ENCODE data around the gene TAS2R60. TPM values are rescaled to one million over a fixed set of nuclear protein-coding genes. Genes with fewer than 3 reads are reported as not detected.

The TAS2R60 gene
- polyA plus RNA-seq, 1 of the 3 experiments (the other 2 are of a cell fraction): not detected

GRCh38 chr7:143398616-143399015 is 44.6 kb upstream of the TAS2R60 start (continued):
- TF ChIP-seq ZBTB33 (IDR thresholded peaks at IDR 0.05; ENCODE audit: borderline replicate concordance, low read depth): no peak
- no peak for TF ChIP-seq MAX (IDR thresholded peaks at IDR 0.05; ENCODE audit: low read depth)
- TF ChIP-seq FOSL2 (IDR thresholded peaks at IDR 0.05; ENCODE audit: borderline replicate concordance, low read depth): no peak

- POLR2A ChIA-PET: no interaction called here
Measured at GRCh38 chr7:143399151-143399550, 44.1 kb upstream of the TAS2R60 start.

GRCh38 chr7:143399642-143400041 is 43.6 kb upstream of the TAS2R60 start:
- H3K36me3 ChIP-seq (replicated peaks in 1 of 2; ENCODE audit: control insufficient read depth in 1 of 2, insufficient read depth in 2 of 2, low read length in 1 of 2): no peaks in the 10 kb centered on the region
- no peaks in the 10 kb centered on the region for H4K20me1 ChIP-seq (ENCODE audit: insufficient read depth)
- H3K4me3 ChIP-seq (ENCODE audit: low read depth in 2 of 2, low read length in 1 of 2): no peak overlapping the region
- ChIA-PET CTCF (interaction anchor here (0.6 to 1.6 kb wide), 4 partner anchors 11 to 47 kb away, joined by 3 to 4 read pairs (median 4); no protein-coding TSS in a partner anchor), POLR2A (no interaction called here)
- H3K4me1 ChIP-seq (ENCODE audit: control insufficient read depth in 1 of 2, insufficient read depth in 2 of 2, low read depth in 1 of 2, low read length in 1 of 2): no peaks in the 10 kb centered on the region
- 84% methylated on average over 18 of the region's 20 CpGs for WGBS (ENCODE audit: low lambda C conversion rate)
- peaks cover 10% of the 10 kb centered on the region for H3F3A ChIP-seq (replicated peaks; ENCODE audit: insufficient read depth)
- no peak overlapping the region for H3K9ac ChIP-seq
- H3K9me3 ChIP-seq: no peaks in the 10 kb centered on the region
- H2AFZ ChIP-seq (ENCODE audit: low read depth): no peak overlapping the region
- no peaks in the 10 kb centered on the region for H3K27me3 ChIP-seq (ENCODE audit: insufficient read depth)
- DNase-seq: no peak
- no peak overlapping the region for H3K27ac ChIP-seq (ENCODE audit: low read depth in 2 of 2, low read length in 1 of 2)
- no peaks in the 10 kb centered on the region for H3K9me2 ChIP-seq
- H3K79me2 ChIP-seq (ENCODE audit: insufficient read depth): no peaks in the 10 kb centered on the region
- no peak overlapping the region for H3K4me2 ChIP-seq
- TF ChIP-seq TAF1 (IDR thresholded peaks at IDR 0.05; ENCODE audit: borderline replicate concordance, low read depth, low read length) (no peak), USF2 (IDR thresholded peaks at IDR 0.05; ENCODE audit: borderline replicate concordance, low read depth, low read length) (no peak), ELF1 (IDR thresholded peaks at IDR 0.05) (no peak), EP300 (IDR thresholded peaks at IDR 0.05; ENCODE audit: borderline replicate concordance in 1 of 2, low read depth in 1 of 2, low read length in 1 of 2) (no peak), CHD2 (IDR thresholded peaks at IDR 0.05; ENCODE audit: low read length, partially characterized antibody) (no peak), REST (IDR thresholded peaks at IDR 0.05; ENCODE audit: low read depth, low read length) (no peak), YY1 (IDR thresholded peaks at IDR 0.05; ENCODE audit: low read depth) (no peak), PBX3 (IDR thresholded peaks at IDR 0.05) (no peak), SIN3A (IDR thresholded peaks at IDR 0.05; ENCODE audit: borderline replicate concordance, low read depth, low read length) (no peak), FOSL2 (IDR thresholded peaks at IDR 0.05; ENCODE audit: borderline replicate concordance, low read depth) (no peak), RFX5 (IDR thresholded peaks at IDR 0.05; ENCODE audit: low read length) (no peak), FOXJ3 (CRISPR knock-in tag; IDR thresholded peaks at IDR 0.05) (no peak), FOXM1 (IDR thresholded peaks at IDR 0.05; ENCODE audit: low read depth) (no peak)

More at GRCh38 chr7:143399151-143399550, 44.1 kb upstream of the TAS2R60 start:
- no peaks in the 10 kb centered on the region for H3K9me2 ChIP-seq
- no peaks in the 10 kb centered on the region for H3K79me2 ChIP-seq (ENCODE audit: insufficient read depth)
- H4K20me1 ChIP-seq (ENCODE audit: insufficient read depth): no peaks in the 10 kb centered on the region
- peaks cover 10% of the 10 kb centered on the region for H3F3A ChIP-seq (replicated peaks; ENCODE audit: insufficient read depth)
- no peak for TF ChIP-seq ELF1 (IDR thresholded peaks at IDR 0.05)
- no peak for TF ChIP-seq GATA2 (CRISPR knock-in tag; IDR thresholded peaks at IDR 0.05)
- no peak for TF ChIP-seq MAX (IDR thresholded peaks at IDR 0.05; ENCODE audit: low read depth)
- no peak for TF ChIP-seq EP300 (IDR thresholded peaks at IDR 0.05; ENCODE audit: borderline replicate concordance in 1 of 2, low read depth in 1 of 2, low read length in 1 of 2)
- DNase-seq: no peak
- no peaks in the 10 kb centered on the region for H3K9me3 ChIP-seq
- no peaks in the 10 kb centered on the region for H3K27me3 ChIP-seq (ENCODE audit: insufficient read depth)
- H3K4me1 ChIP-seq (ENCODE audit: control insufficient read depth in 1 of 2, insufficient read depth in 2 of 2, low read depth in 1 of 2, low read length in 1 of 2): no peaks in the 10 kb centered on the region
- H3K4me3 ChIP-seq (ENCODE audit: low read depth in 2 of 2, low read length in 1 of 2): no peak overlapping the region
- H3K27ac ChIP-seq (ENCODE audit: low read depth in 2 of 2, low read length in 1 of 2): no peak overlapping the region
- 62% methylated on average over 8 of the region's 8 CpGs for WGBS (ENCODE audit: low lambda C conversion rate)
- CTCF ChIA-PET: interaction anchor here (1.2 to 1.9 kb wide), 3 partner anchors 18 to 159 kb away, joined by 3 to 8 read pairs (median 4); no protein-coding TSS in a partner anchor
- H3K36me3 ChIP-seq (replicated peaks in 1 of 2; ENCODE audit: control insufficient read depth in 1 of 2, insufficient read depth in 2 of 2, low read length in 1 of 2): no peaks in the 10 kb centered on the region
- H3K9ac ChIP-seq: no peak overlapping the region
- no peak overlapping the region for H2AFZ ChIP-seq (ENCODE audit: low read depth)
- H3K4me2 ChIP-seq: no peak overlapping the region
